Skin epidermis (tissue), 12 donors: ENCODE data around the gene ACOXL.

Experiments used
- H3K27ac ChIP-seq, 21 experiments: fragments of 200-600 bp; sonication (generic) in 11 of 21; one replicate each; pipeline ENCODE4 v1.5.0; 2020; ENCODE audit warnings: mild to moderate bottlenecking in 3 of 21, inconsistent platforms in 2 of 21, moderate library complexity in 2 of 21
- H3K4me3 ChIP-seq, 7 experiments: fragments of 200-600 bp; sonication (generic) in 2 of 7; one replicate each; pipeline ENCODE4 v1.5.0; 2020; ENCODE audit warnings: inconsistent platforms in 2 of 7, mild to moderate bottlenecking in 2 of 7, moderate library complexity in 1 of 7

Gene ACOXL

GRCh38 chr2:110866045-110866444, 133.7 kb downstream of the ACOXL start:
- H3K27ac ChIP-seq, result no peak overlapping the region
- H3K4me3 ChIP-seq, result no peak overlapping the region

- Histone ChIP-seq H3K27ac (no peak overlapping the region), H3K4me3 (no peak overlapping the region)
Observed at GRCh38 chr2:110866466-110866865, 134.1 kb downstream of the ACOXL start.

- Histone ChIP-seq H3K4me3 (no peak overlapping the region), H3K27ac (no peak overlapping the region)
Observed at GRCh38 chr2:110867078-110867477, 134.7 kb downstream of the ACOXL start.

- Histone ChIP-seq H3K27ac (no peak overlapping the region), H3K4me3 (no peak overlapping the region)
Observed at GRCh38 chr2:110868971-110869370, 136.6 kb downstream of the ACOXL start.

GRCh38 chr2:110869472-110870446, 137.4 kb downstream of the ACOXL start:
- no peak overlapping the region for H3K4me3 ChIP-seq
- H3K27ac ChIP-seq, result no peak overlapping the region

GRCh38 chr2:110870545-110870944, 138.2 kb downstream of the ACOXL start:
- Histone ChIP-seq H3K4me3 (no peak overlapping the region), H3K27ac (no peak overlapping the region)

GRCh38 chr2:110871637-110872036, 139.3 kb downstream of the ACOXL start:
- Histone ChIP-seq H3K4me3 (no peak overlapping the region), H3K27ac (no peak overlapping the region)

- Histone ChIP-seq H3K4me3 (no peak overlapping the region), H3K27ac (no peak overlapping the region)
Observed at GRCh38 chr2:110872521-110872920, 140.1 kb downstream of the ACOXL start.

- Histone ChIP-seq H3K4me3 (no peak overlapping the region), H3K27ac (no peak overlapping the region)
Observed at GRCh38 chr2:110873056-110873502, 140.7 kb downstream of the ACOXL start.

- H3K4me3 ChIP-seq, result no peak overlapping the region
- H3K27ac ChIP-seq, result no peak overlapping the region
Observed at GRCh38 chr2:110873597-110874452, 141.5 kb downstream of the ACOXL start.

GRCh38 chr2:110874453-110875383, 142.3 kb downstream of the ACOXL start:
- H3K27ac ChIP-seq, result no peak overlapping the region
- no peak overlapping the region for H3K4me3 ChIP-seq

GRCh38 chr2:110875384-110875725, 143.0 kb downstream of the ACOXL start:
- H3K4me3 ChIP-seq, result no peak overlapping the region

GRCh38 chr2:110876167-110876999, 144.0 kb downstream of the ACOXL start:
- no peak overlapping the region for H3K27ac ChIP-seq
- H3K4me3 ChIP-seq, result no peak overlapping the region

More at GRCh38 chr2:110875384-110875725, 143.0 kb downstream of the ACOXL start:
- H3K27ac ChIP-seq, result no peak overlapping the region

GRCh38 chr2:110877031-110877827, 144.9 kb downstream of the ACOXL start:
- H3K4me3 ChIP-seq, result no peak overlapping the region

GRCh38 chr2:110878150-110878549, 145.8 kb downstream of the ACOXL start:
- no peak overlapping the region for H3K4me3 ChIP-seq
- H3K27ac ChIP-seq, result no peak overlapping the region

More at GRCh38 chr2:110877031-110877827, 144.9 kb downstream of the ACOXL start:
- H3K27ac ChIP-seq, result no peak overlapping the region

- no peak overlapping the region for H3K27ac ChIP-seq
- no peak overlapping the region for H3K4me3 ChIP-seq
Observed at GRCh38 chr2:110881908-110882307, 149.5 kb downstream of the ACOXL start.

GRCh38 chr2:110883406-110883805, 151.0 kb downstream of the ACOXL start:
- Histone ChIP-seq H3K4me3 (no peak overlapping the region), H3K27ac (no peak overlapping the region)

GRCh38 chr2:110885256-110885655, 152.9 kb downstream of the ACOXL start:
- Histone ChIP-seq H3K4me3 (no peak overlapping the region), H3K27ac (no peak overlapping the region)
